ENCODE results near the gene CEP112.

DNA sequence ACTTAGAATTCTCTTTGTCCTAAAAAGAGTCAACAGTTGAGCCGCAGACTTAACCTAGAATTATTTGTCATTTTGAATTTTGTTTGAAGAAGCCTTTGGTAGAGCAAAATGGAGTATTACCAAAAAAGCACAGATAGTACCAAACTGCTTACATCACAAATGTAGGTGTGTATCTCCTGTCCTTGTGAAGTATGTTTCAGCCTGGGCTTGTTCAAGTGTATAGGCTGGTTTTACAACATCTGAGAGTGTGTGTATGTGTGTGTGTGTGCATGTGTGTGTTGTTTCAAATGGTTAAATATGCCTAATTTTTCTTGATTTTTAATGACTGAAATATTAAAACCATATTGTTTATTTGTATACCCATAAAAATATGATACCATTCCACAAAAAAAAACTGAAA lies 441.8 kb downstream of the CEP112 start:
- TF ChIP-seq CTCF (IDR thresholded peaks at IDR 0.05; ENCODE audit: insufficient read depth, low read depth, low read length) (no peak), EZH2 (IDR thresholded peaks at IDR 0.05; ENCODE audit: insufficient read depth, low read length) (no peak)

All from astrocyte (in vitro differentiated cells and primary cell).